Activated T-cell treated with anti-CD3 and anti-CD28 coated beads, Interleukin-2, amount 50 U/mL, for 1 hour (primary cell): Measurements from ENCODE around the gene CHST12.
"Not testable (repeated sequence)": the region's sequence is repeated elsewhere in the genome, so short reads cannot be mapped to it uniquely, and the experiment has no call there.

Experiments used
- DNase-seq: peaks from one replicate; pipeline ENCODE4 v3.0.0-alpha.2; 2020

CHST12 gene

GRCh38 chr7:2379161-2379560 lies 24.2 kb upstream of the CHST12 start:
- no peak for DNase-seq

GRCh38 chr7:2379821-2380450 lies 23.5 kb upstream of the CHST12 start:
- DNase-seq, result no peak

- no peak for DNase-seq
These were observed 22.9 kb upstream of the CHST12 start for GRCh38 chr7:2380461-2380860.

GRCh38 chr7:2381227-2381626 lies 22.2 kb upstream of the CHST12 start:
- DNase-seq, result no peak

- DNase-seq, result no peak
These were observed 21.4 kb upstream of the CHST12 start for GRCh38 chr7:2381881-2382509.

- no peak for DNase-seq
These were observed 19.7 kb upstream of the CHST12 start for GRCh38 chr7:2383543-2384274.

GRCh38 chr7:2384354-2385243 lies 18.8 kb upstream of the CHST12 start:
- DNase-seq, result no peak

- not testable (repeated sequence) for DNase-seq
These were observed 17.3 kb upstream of the CHST12 start for GRCh38 chr7:2386122-2386521.

GRCh38 chr7:2386964-2387669 lies 16.3 kb upstream of the CHST12 start:
- DNase-seq, result no peak

GRCh38 chr7:2387897-2388636 lies 15.3 kb upstream of the CHST12 start:
- no peak for DNase-seq

GRCh38 chr7:2388637-2388954 lies 14.8 kb upstream of the CHST12 start:
- no peak for DNase-seq

- not testable (repeated sequence) for DNase-seq
These were observed 13.2 kb upstream of the CHST12 start for GRCh38 chr7:2390020-2390816.

GRCh38 chr7:2393706-2394105 lies 9.7 kb upstream of the CHST12 start:
- DNase-seq, result no peak

- DNase-seq, result no peak
These were observed 8.8 kb upstream of the CHST12 start for GRCh38 chr7:2394566-2395082.

- DNase-seq, result no peak
These were observed 4.9 kb upstream of the CHST12 start for GRCh38 chr7:2398506-2398905.

- no peak for DNase-seq
These were observed 3.4 kb upstream of the CHST12 start for GRCh38 chr7:2399848-2400587.

- DNase-seq, result no peak
These were observed 761 bp upstream of the CHST12 start for GRCh38 chr7:2402687-2403013.

- no peak for DNase-seq
These were observed 572 bp downstream of the CHST12 start for GRCh38 chr7:2403718-2404648.

- no peak for DNase-seq
These were observed 1.3 kb downstream of the CHST12 start for GRCh38 chr7:2404714-2405119.
